SK-N-SH treated with all-trans-retinoic acid at 6 μM for 48 hours (cell line): Measurements from ENCODE around the gene MON2.

Source experiments
- ATAC-seq: fragments of 200-7000 bp; cut with Tn5 transposase; 3 replicates; pipeline ENCODE4 v1.9.1; 2020; ENCODE audit warnings: mild to moderate bottlenecking, moderate library complexity
- ARNTL ChIP-seq: fragments of 450-650 bp; formaldehyde crosslinking; IDR thresholded peaks from 2 replicates; pipeline ENCODE4 v1.5.0; 2020; ENCODE audit warnings: low read depth, mild to moderate bottlenecking, moderate library complexity, borderline replicate concordance
- BACH2 ChIP-seq: fragments of 250-450 bp; sonication (Bioruptor Pico); IDR thresholded peaks from 2 replicates; pipeline ENCODE4 v1.9.0; 2021; ENCODE audit warnings: mild to moderate bottlenecking, borderline replicate concordance
- CSDC2 ChIP-seq: fragments of 250-450 bp; sonication (Bioruptor Pico); IDR thresholded peaks from 2 replicates; pipeline ENCODE4 v1.5.0; 2020; ENCODE audit warnings: mild to moderate bottlenecking, moderate library complexity
- CSRNP3 ChIP-seq: fragments of 250-450 bp; sonication (Bioruptor Pico); IDR thresholded peaks from 2 replicates; pipeline ENCODE4 v1.5.1; 2021; ENCODE audit warnings: mild to moderate bottlenecking, moderate library complexity
- ESRRG ChIP-seq: fragments of 250-450 bp; sonication (Bioruptor Pico); IDR thresholded peaks from 2 replicates; pipeline ENCODE4 v1.6.1; 2021; ENCODE audit warnings: mild to moderate bottlenecking
- GLIS3 ChIP-seq: fragments of 250-450 bp; sonication (Bioruptor Pico); IDR thresholded peaks from 2 replicates; pipeline ENCODE4 v1.5.0; 2020; ENCODE audit warnings: mild to moderate bottlenecking, moderate library complexity
- ISL1 ChIP-seq: fragments of 250-450 bp; sonication (Bioruptor Pico); IDR thresholded peaks from 2 replicates; pipeline ENCODE4 v2.1.2; 2022; ENCODE audit warnings: mild to moderate bottlenecking, moderate library complexity
- OSR1 ChIP-seq: fragments of 250-450 bp; sonication (Bioruptor Pico); IDR thresholded peaks from 2 replicates; pipeline ENCODE4 v1.8.0; 2022; ENCODE audit warnings: moderate library complexity, mild to moderate bottlenecking, inconsistent platforms
- RARB ChIP-seq: fragments of 250-450 bp; sonication (Bioruptor Pico); IDR thresholded peaks from 2 replicates; pipeline ENCODE4 v1.8.0; 2021; ENCODE audit warnings: mild to moderate bottlenecking, moderate library complexity
- SNAI2 ChIP-seq: fragments of 250-450 bp; sonication (Bioruptor Pico); IDR thresholded peaks from 2 replicates; pipeline ENCODE4 v1.5.0; 2020; ENCODE audit warnings: mild to moderate bottlenecking, moderate library complexity
- TCF4 ChIP-seq: fragments of 250-450 bp; sonication (Bioruptor Pico); IDR thresholded peaks from 2 replicates; pipeline ENCODE4 v1.8.0; 2021; ENCODE audit warnings: mild to moderate bottlenecking, moderate library complexity, borderline replicate concordance
- TOX ChIP-seq: fragments of 250-450 bp; sonication (Bioruptor Pico); IDR thresholded peaks from 2 replicates; pipeline ENCODE4 v1.8.0; 2021; ENCODE audit warnings: mild to moderate bottlenecking, moderate library complexity, borderline replicate concordance
- ZC3H10 ChIP-seq: fragments of 250-450 bp; sonication (Bioruptor Pico); IDR thresholded peaks from 2 replicates; pipeline ENCODE4 v1.5.1; 2021; ENCODE audit warnings: mild to moderate bottlenecking, moderate library complexity
- ZFP3 ChIP-seq: fragments of 250-450 bp; sonication (Bioruptor Pico); IDR thresholded peaks from 2 replicates; pipeline ENCODE4 v1.5.0; 2020; ENCODE audit warnings: mild to moderate bottlenecking, moderate library complexity
- ZFP30 ChIP-seq: fragments of 450-650 bp; formaldehyde crosslinking; IDR thresholded peaks from 2 replicates; pipeline ENCODE4 v1.5.0; 2022; ENCODE audit warnings: mild to moderate bottlenecking, moderate library complexity
- ZNF565 ChIP-seq: fragments of 450-650 bp; formaldehyde crosslinking; conservative IDR thresholded peaks from 2 replicates; pipeline ENCODE4 v1.5.0; 2020; ENCODE audit warnings: low read depth, mild to moderate bottlenecking, moderate library complexity
- ZNF70 ChIP-seq: fragments of 450-650 bp; formaldehyde crosslinking; IDR thresholded peaks from 2 replicates; pipeline ENCODE4 v1.5.0; 2020; ENCODE audit warnings: mild to moderate bottlenecking, moderate library complexity
- ZNF8 ChIP-seq: fragments of 450-650 bp; formaldehyde crosslinking; IDR thresholded peaks from 2 replicates; pipeline ENCODE4 v1.5.0; 2020; ENCODE audit warnings: mild to moderate bottlenecking, moderate library complexity
- TF ChIP-seq, protein P1 (sequence below): fragments of 250-450 bp; sonication (Bioruptor Pico); IDR thresholded peaks from 2 replicates; pipeline ENCODE4 v1.5.1; 2020; ENCODE audit warnings: low read depth, mild to moderate bottlenecking, moderate library complexity
- TF ChIP-seq, protein P2 (sequence below): fragments of 250-450 bp; sonication (Bioruptor Pico); IDR thresholded peaks from 2 replicates; pipeline ENCODE4 v1.5.0; 2020; ENCODE audit warnings: mild to moderate bottlenecking, moderate library complexity
- TF ChIP-seq, protein P3 (sequence below): fragments of 250-450 bp; sonication (Bioruptor Pico); IDR thresholded peaks from 2 replicates; pipeline ENCODE4 v1.8.0; 2021; ENCODE audit warnings: low read depth, mild to moderate bottlenecking, moderate library complexity, borderline replicate concordance

The MON2 gene

DNA sequence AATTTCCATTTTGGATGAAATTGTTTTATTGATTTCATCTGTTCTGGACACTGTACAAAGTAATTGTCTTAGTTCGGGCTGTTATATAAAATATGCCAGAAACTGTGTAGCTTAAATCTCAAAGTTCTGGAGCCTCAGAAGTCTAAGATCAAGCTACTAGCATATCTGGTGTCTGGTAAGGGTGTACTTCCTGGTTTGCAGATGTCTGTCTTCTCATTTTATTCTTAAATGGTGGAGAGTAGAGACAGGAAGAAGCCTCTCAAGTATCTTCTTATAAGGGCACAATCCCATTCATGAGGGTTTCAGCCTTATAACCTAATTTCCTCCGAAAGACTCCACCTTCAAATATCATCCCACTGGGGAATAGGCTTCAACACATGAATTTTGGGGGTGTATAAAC lies 51.3 kb downstream of the MON2 start:
- no peak for ATAC-seq
- no peak for TF ChIP-seq BACH2 (CRISPR knock-in tag)
- TF ChIP-seq, protein P1, sequence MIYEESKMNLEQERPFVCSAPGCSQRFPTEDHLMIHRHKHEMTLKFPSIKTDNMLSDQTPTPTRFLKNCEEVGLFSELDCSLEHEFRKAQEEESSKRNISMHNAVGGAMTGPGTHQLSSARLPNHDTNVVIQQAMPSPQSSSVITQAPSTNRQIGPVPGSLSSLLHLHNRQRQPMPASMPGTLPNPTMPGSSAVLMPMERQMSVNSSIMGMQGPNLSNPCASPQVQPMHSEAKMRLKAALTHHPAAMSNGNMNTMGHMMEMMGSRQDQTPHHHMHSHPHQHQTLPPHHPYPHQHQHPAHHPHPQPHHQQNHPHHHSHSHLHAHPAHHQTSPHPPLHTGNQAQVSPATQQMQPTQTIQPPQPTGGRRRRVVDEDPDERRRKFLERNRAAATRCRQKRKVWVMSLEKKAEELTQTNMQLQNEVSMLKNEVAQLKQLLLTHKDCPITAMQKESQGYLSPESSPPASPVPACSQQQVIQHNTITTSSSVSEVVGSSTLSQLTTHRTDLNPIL (CRISPR knock-in tag), result no peak
- TF ChIP-seq ISL1, result no peak
- TF ChIP-seq TCF4 (CRISPR knock-in tag), result no peak
- TF ChIP-seq ZFP3 (CRISPR knock-in tag), result no peak
- no peak for TF ChIP-seq ZNF565 (CRISPR knock-in tag)
- TF ChIP-seq, all 23 proteins: peak for 0

DNA sequence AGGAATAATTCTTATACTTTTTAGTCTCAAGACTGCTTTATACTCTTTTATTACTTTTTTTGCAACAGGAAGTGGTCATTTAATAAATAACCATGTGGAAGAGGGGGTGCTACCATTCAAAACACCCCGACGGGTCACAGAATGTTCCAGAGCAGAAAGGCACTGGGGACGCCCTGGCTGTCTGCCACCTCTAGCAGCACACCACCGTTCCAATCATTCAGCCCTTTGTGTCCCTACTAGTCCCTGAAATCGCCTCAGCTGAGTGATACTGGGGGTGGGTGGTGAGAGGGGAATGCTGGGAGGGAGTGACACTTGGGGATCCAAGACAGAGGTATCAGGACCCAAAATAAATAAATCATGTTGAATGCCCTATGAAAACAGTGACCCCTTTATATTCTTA lies 52.4 kb downstream of the MON2 start:
- ATAC-seq, result no peak
- TF ChIP-seq ZC3H10 (no peak), SNAI2 (CRISPR knock-in tag) (no peak), TOX (CRISPR knock-in tag) (no peak), ESRRG (no peak), ZNF8 (CRISPR knock-in tag) (no peak), ISL1 (no peak), RARB (CRISPR knock-in tag) (no peak), GLIS3 (CRISPR knock-in tag) (no peak), CSDC2 (CRISPR knock-in tag) (no peak), BACH2 (CRISPR knock-in tag) (no peak), ZNF565 (CRISPR knock-in tag) (no peak), CSRNP3 (no peak), ZFP30 (CRISPR knock-in tag) (no peak)
- TF ChIP-seq, protein P2, sequence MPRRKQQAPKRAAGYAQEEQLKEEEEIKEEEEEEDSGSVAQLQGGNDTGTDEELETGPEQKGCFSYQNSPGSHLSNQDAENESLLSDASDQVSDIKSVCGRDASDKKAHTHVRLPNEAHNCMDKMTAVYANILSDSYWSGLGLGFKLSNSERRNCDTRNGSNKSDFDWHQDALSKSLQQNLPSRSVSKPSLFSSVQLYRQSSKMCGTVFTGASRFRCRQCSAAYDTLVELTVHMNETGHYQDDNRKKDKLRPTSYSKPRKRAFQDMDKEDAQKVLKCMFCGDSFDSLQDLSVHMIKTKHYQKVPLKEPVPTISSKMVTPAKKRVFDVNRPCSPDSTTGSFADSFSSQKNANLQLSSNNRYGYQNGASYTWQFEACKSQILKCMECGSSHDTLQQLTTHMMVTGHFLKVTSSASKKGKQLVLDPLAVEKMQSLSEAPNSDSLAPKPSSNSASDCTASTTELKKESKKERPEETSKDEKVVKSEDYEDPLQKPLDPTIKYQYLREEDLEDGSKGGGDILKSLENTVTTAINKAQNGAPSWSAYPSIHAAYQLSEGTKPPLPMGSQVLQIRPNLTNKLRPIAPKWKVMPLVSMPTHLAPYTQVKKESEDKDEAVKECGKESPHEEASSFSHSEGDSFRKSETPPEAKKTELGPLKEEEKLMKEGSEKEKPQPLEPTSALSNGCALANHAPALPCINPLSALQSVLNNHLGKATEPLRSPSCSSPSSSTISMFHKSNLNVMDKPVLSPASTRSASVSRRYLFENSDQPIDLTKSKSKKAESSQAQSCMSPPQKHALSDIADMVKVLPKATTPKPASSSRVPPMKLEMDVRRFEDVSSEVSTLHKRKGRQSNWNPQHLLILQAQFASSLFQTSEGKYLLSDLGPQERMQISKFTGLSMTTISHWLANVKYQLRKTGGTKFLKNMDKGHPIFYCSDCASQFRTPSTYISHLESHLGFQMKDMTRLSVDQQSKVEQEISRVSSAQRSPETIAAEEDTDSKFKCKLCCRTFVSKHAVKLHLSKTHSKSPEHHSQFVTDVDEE (CRISPR knock-in tag), result no peak
- TF ChIP-seq, protein P1 (CRISPR knock-in tag), result no peak
- TF ChIP-seq, protein P3, sequence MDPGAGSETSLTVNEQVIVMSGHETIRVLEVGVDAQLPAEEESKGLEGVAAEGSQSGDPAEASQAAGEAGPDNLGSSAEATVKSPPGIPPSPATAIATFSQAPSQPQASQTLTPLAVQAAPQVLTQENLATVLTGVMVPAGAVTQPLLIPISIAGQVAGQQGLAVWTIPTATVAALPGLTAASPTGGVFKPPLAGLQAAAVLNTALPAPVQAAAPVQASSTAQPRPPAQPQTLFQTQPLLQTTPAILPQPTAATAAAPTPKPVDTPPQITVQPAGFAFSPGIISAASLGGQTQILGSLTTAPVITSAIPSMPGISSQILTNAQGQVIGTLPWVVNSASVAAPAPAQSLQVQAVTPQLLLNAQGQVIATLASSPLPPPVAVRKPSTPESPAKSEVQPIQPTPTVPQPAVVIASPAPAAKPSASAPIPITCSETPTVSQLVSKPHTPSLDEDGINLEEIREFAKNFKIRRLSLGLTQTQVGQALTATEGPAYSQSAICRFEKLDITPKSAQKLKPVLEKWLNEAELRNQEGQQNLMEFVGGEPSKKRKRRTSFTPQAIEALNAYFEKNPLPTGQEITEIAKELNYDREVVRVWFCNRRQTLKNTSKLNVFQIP (CRISPR knock-in tag), result no peak

- no peak for ATAC-seq
- TF ChIP-seq BACH2 (CRISPR knock-in tag) (no peak), ZNF8 (CRISPR knock-in tag) (no peak), ESRRG (no peak), ZFP3 (CRISPR knock-in tag) (no peak), SNAI2 (CRISPR knock-in tag) (no peak), OSR1 (CRISPR knock-in tag) (no peak), TCF4 (CRISPR knock-in tag) (no peak), CSRNP3 (no peak), RARB (CRISPR knock-in tag) (no peak), ZNF70 (CRISPR knock-in tag) (no peak), GLIS3 (CRISPR knock-in tag) (no peak), TOX (CRISPR knock-in tag) (no peak), ZFP30 (CRISPR knock-in tag) (no peak), ARNTL (CRISPR knock-in tag) (no peak), ZNF565 (CRISPR knock-in tag) (no peak), ISL1 (no peak)
- TF ChIP-seq, protein P3 (CRISPR knock-in tag), result no peak
- TF ChIP-seq, protein P1 (CRISPR knock-in tag), result no peak
These were observed 53.7 kb downstream of the MON2 start for GRCh38 chr12:62520361-62520760.
